Mesenchymal stem cell (in vitro differentiated cells and primary cell): Measurements from ENCODE around the gene CXorf65. TPM values are rescaled to one million over a fixed set of nuclear protein-coding genes. Genes with fewer than 3 reads are reported as not detected.

ENCODE experiments used
- DNase-seq: peaks from one replicate; pipeline ENCODE4 v3.0.0-alpha.2; 2013
- H2AFZ ChIP-seq: one replicate; pipeline ENCODE4 v1.6.1; 2013; ENCODE audit warnings: low read depth, mild to moderate bottlenecking, control low read depth, inconsistent platforms, low read length, moderate library complexity
- H2AK5ac ChIP-seq: 2 replicates; pipeline ENCODE4 v1.6.1; 2013; ENCODE audit warnings: low read length, moderate library complexity, mild to moderate bottlenecking, inconsistent platforms; ENCODE audit not compliant: severe bottlenecking
- H2BK120ac ChIP-seq: one replicate; pipeline ENCODE4 v1.6.1; 2013; ENCODE audit warnings: low read depth, mild to moderate bottlenecking, inconsistent platforms, low read length, moderate library complexity
- H2BK12ac ChIP-seq, 2 experiments: one replicate each; pipeline ENCODE4 v1.6.1; 2013; ENCODE audit warnings: inconsistent platforms in 2 of 2, low read length in 2 of 2, mild to moderate bottlenecking in 2 of 2, moderate library complexity in 2 of 2, control low read depth in 1 of 2
- H2BK15ac ChIP-seq: one replicate; pipeline ENCODE4 v1.6.1; 2013; ENCODE audit warnings: mild to moderate bottlenecking, low read depth, inconsistent platforms; ENCODE audit not compliant: poor library complexity, severe bottlenecking
- H2BK5ac ChIP-seq: 2 replicates; pipeline ENCODE4 v1.6.1; 2013; ENCODE audit warnings: low read depth, mild to moderate bottlenecking, low read length, control low read depth, inconsistent platforms; ENCODE audit not compliant: poor library complexity, severe bottlenecking
- H3K14ac ChIP-seq, 2 experiments: one replicate each; pipeline ENCODE4 v1.6.1; 2013; ENCODE audit warnings: inconsistent platforms in 2 of 2, low read length in 2 of 2, control low read depth in 1 of 2, mild to moderate bottlenecking in 1 of 2, moderate library complexity in 1 of 2
- H3K18ac ChIP-seq, 2 experiments: one replicate each; pipeline ENCODE4 v1.6.1; 2013; ENCODE audit warnings: inconsistent platforms in 2 of 2, low read length in 2 of 2, control low read depth in 1 of 2, low read depth in 1 of 2, mild to moderate bottlenecking in 1 of 2
- H3K23ac ChIP-seq, 2 experiments: one replicate each; pipeline ENCODE4 v1.6.1; 2013; ENCODE audit warnings: inconsistent platforms in 2 of 2, low read length in 2 of 2, mild to moderate bottlenecking in 2 of 2, moderate library complexity in 2 of 2, control low read depth in 1 of 2
- H3K27ac ChIP-seq: 2 replicates; pipeline ENCODE4 v1.5.1; 2013; ENCODE audit warnings: mild to moderate bottlenecking, moderate library complexity, low read length, control low read depth, inconsistent platforms; ENCODE audit not compliant: poor library complexity, severe bottlenecking
- H3K27me3 ChIP-seq, 2 experiments: 2 replicates each; pipeline versions ENCODE4 v1.6.1 to v1.7.0; 2013; ENCODE audit warnings: low read length in 2 of 2, mild to moderate bottlenecking in 2 of 2, moderate library complexity in 2 of 2, control low read depth in 1 of 2, inconsistent platforms in 1 of 2; ENCODE audit not compliant: control insufficient read depth in 1 of 2, insufficient read depth in 1 of 2
- H3K36me3 ChIP-seq, 2 experiments: 2 replicates each; pipeline versions ENCODE4 v1.6.1 to v1.7.0; 2013; ENCODE audit warnings: low read length in 2 of 2, control low read depth in 1 of 2, inconsistent platforms in 1 of 2, low read depth in 1 of 2, mild to moderate bottlenecking in 1 of 2; ENCODE audit not compliant: insufficient read depth in 2 of 2, control insufficient read depth in 1 of 2
- H3K4ac ChIP-seq, 2 experiments: one replicate each; pipeline ENCODE4 v1.6.1; 2013; ENCODE audit warnings: inconsistent platforms in 2 of 2, low read length in 2 of 2, mild to moderate bottlenecking in 2 of 2, moderate library complexity in 2 of 2, control low read depth in 1 of 2, low read depth in 1 of 2
- H3K4me1 ChIP-seq: 2 replicates; pipeline ENCODE4 v1.6.1; 2013; ENCODE audit warnings: low read depth, low read length, control low read depth; ENCODE audit not compliant: control insufficient read depth, insufficient read depth
- H3K4me2 ChIP-seq: 2 replicates; pipeline ENCODE4 v1.6.1; 2013; ENCODE audit warnings: low read length, mild to moderate bottlenecking, inconsistent platforms; ENCODE audit not compliant: poor library complexity, severe bottlenecking
- H3K4me3 ChIP-seq, 2 experiments: 2 replicates each; pipeline versions ENCODE4 v1.5.1 to v1.7.0; 2013; ENCODE audit warnings: low read length in 2 of 2, mild to moderate bottlenecking in 2 of 2, control low read depth in 1 of 2, low read depth in 1 of 2; ENCODE audit not compliant: insufficient read depth in 1 of 2
- H3K79me1 ChIP-seq: replicated peaks from 2 replicates; pipeline ENCODE4 v1.6.1; 2013; ENCODE audit warnings: mild to moderate bottlenecking, control low read depth, low read length, inconsistent platforms; ENCODE audit not compliant: poor library complexity, severe bottlenecking
- H3K9ac ChIP-seq: 2 replicates; pipeline ENCODE4 v1.7.0; 2013; ENCODE audit warnings: mild to moderate bottlenecking, low read length, moderate library complexity
- H3K9me3 ChIP-seq: 2 replicates; pipeline ENCODE4 v1.7.0; 2013; ENCODE audit warnings: mild to moderate bottlenecking, low read length; ENCODE audit not compliant: control insufficient read depth
- H4K8ac ChIP-seq: one replicate; pipeline ENCODE4 v1.6.1; 2013; ENCODE audit warnings: inconsistent platforms, mild to moderate bottlenecking, low read length, moderate library complexity
- H4K91ac ChIP-seq: one replicate; pipeline ENCODE4 v1.6.1; 2013; ENCODE audit warnings: mild to moderate bottlenecking, low read length, inconsistent platforms
- WGBS: methylation state at CpG from one replicate; pipeline ENCODE4 v1.1.7; 2013; ENCODE audit warnings: mixed read lengths; 5-methylcytosine and 5-hydroxymethylcytosine counted together
- small RNA-seq: library from polyadenylated mRNA; stranded (forward); fragments of <200 nt; extraction: miRNeasy Mini kit (QIAGEN cat#:217004); gene quantifications from one replicate; pipeline ENCODE3, GENCODE V24; 2013; ENCODE audit warnings: low read depth

Gene CXorf65

DNA sequence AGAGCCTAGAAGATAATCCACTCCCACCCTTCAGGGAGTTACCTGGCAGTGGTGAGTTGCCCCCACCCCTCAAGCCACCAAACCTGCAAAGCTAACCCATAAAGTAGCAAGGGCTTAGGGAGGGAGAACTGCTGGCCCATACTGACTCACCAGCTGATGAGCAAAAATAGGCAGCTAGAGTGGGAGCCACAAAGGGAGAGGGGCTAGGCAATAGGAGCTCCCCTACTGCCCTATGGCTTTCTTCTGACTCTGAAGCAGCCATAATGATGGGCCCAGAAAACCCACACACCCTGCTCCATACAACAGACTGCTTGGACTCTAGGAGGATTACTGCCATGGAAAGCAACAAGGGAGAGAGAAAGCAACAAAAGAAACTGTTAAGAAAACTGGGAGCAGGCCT lies 46.4 kb downstream of the CXorf65 start:
- Histone ChIP-seq H2BK12ac (no peak overlapping the region), H3K36me3 (peaks cover 21 to 40% of the 10 kb centered on the region in 2 experiments), H3K27ac (no peak overlapping the region), H3K4ac (no peak overlapping the region), H3K9me3 (no peaks in the 10 kb centered on the region), H3K79me1 (peaks cover 16% of the 10 kb centered on the region), H3K4me2 (no peak overlapping the region), H2AFZ (no peak overlapping the region), H3K4me1 (no peaks in the 10 kb centered on the region), H3K23ac (no peak overlapping the region), H3K27me3 (peaks cover 0 to 14% of the 10 kb centered on the region in 2 experiments), H2BK15ac (no peak overlapping the region), H3K14ac (no peak overlapping the region), H2BK120ac (no peak overlapping the region), H2AK5ac (no peak overlapping the region), H3K4me3 (no peak overlapping the region), H4K8ac (no peak overlapping the region), H3K18ac (no peak overlapping the region), H4K91ac (no peak overlapping the region), H3K9ac (no peak overlapping the region), H2BK5ac (no peak overlapping the region)
- no peak for DNase-seq

DNA sequence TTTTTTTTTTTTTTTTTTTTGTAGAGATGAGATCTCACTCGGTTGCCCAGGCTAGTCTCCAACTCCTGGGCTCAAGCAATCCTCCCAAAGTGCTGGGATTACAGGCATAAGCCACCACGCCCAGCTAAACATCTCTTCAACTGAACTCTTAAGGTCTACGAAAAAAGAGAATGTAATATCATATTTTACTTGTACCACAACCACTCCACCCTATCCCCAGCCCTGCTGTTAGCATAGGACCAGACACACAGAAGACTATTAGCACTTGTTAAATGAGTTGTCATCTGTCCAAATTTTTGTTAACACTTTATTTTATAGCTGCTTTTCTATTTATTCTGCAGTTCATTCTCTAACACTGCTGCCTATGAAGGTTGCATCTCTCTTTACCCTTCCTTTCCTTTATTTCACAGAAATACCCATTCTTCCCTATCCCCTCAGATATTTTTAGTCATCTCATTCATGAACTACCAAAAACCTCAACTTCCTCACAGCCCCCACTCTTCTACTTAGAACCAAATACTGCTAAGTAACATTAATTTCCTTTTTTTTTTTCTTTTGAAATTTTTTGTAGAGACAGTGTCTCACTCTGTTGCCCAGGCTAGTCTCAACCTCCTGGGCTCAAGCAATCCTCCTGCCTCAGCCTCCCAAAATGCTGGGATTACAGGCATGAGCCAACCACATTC lies 48.6 kb downstream of the CXorf65 start:
- Histone ChIP-seq H3K9me3 (no peaks in the 10 kb centered on the region), H4K8ac (no peak overlapping the region), H2AK5ac (no peak overlapping the region), H3K36me3 (peaks cover 24 to 40% of the 10 kb centered on the region in 2 experiments), H3K27me3 (peaks cover 0 to 14% of the 10 kb centered on the region in 2 experiments), H3K4me3 (no peak overlapping the region), H4K91ac (no peak overlapping the region), H3K9ac (no peak overlapping the region), H3K4ac (no peak overlapping the region), H3K27ac (no peak overlapping the region), H2BK120ac (no peak overlapping the region), H3K4me1 (no peaks in the 10 kb centered on the region), H3K79me1 (peaks cover 16% of the 10 kb centered on the region), H3K18ac (no peak overlapping the region), H3K14ac (no peak overlapping the region), H2BK5ac (no peak overlapping the region), H2BK15ac (no peak overlapping the region), H2AFZ (no peak overlapping the region), H2BK12ac (no peak overlapping the region), H3K23ac (no peak overlapping the region), H3K4me2 (no peak overlapping the region)
- DNase-seq = no peak
- no CpG with 5 or more reads among the region's 3 CpGs for WGBS

DNA sequence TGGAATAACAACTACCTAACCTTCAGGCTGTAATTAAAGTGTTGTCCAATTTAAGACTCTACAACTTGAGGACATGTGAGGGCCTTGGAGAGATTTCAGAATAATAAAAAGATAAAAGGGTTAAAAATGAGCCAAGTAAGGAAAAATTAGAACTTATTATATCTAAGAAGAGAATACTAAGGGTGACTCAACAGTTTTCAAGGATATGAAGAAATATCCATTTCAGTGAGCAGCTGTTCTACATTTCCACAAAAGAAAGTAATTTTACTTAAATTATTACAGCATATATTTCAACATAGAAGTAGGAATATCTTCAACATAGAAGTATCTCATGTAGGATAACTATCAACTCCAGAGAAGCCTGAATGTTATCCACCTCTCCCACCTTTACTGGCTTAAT lies 49.7 kb downstream of the CXorf65 start:
- H3K4ac ChIP-seq = no peak overlapping the region
- no peak overlapping the region for H4K8ac ChIP-seq
- no peak overlapping the region for H3K14ac ChIP-seq
- no peak overlapping the region for H3K4me3 ChIP-seq
- no peaks in the 10 kb centered on the region for H3K9me3 ChIP-seq
- no peak overlapping the region for H3K4me2 ChIP-seq
- no peak overlapping the region for H2BK5ac ChIP-seq
- H3K9ac ChIP-seq = peak overlapping the region; percentile 72
- peaks cover 2% of the 10 kb centered on the region for H3K4me1 ChIP-seq
- peaks cover 0 to 14% of the 10 kb centered on the region in 2 experiments for H3K27me3 ChIP-seq
- DNase-seq = no peak
- no peak overlapping the region for H2BK12ac ChIP-seq
- H3K79me1 ChIP-seq = peaks cover 17% of the 10 kb centered on the region
- H2AFZ ChIP-seq = no peak overlapping the region
- no peak overlapping the region for H2BK120ac ChIP-seq
- no peak overlapping the region for H3K27ac ChIP-seq
- H3K36me3 ChIP-seq = peaks cover 25 to 36% of the 10 kb centered on the region in 2 experiments
- H3K18ac ChIP-seq = no peak overlapping the region
- H2BK15ac ChIP-seq = no peak overlapping the region
- no peak overlapping the region for H3K23ac ChIP-seq
- no peak overlapping the region for H4K91ac ChIP-seq
- no peak overlapping the region for H2AK5ac ChIP-seq

Small RNA genes lying within 50 kb of the gene (small RNA-seq; reads per million reads assigned to genes)
- not detected for gene CXorf65
